ENCODE results near the gene CTCF. TPM values are rescaled to one million over a fixed set of nuclear protein-coding genes. Genes with fewer than 3 reads are reported as not detected.
A peak's percentile ranks its signal among the peaks of the same experiment; 100 is the strongest.

CTCF gene
- total RNA-seq, 3 donors from 2014 or later: 41.1 to 55.5 (median 43.4) TPM

DNA sequence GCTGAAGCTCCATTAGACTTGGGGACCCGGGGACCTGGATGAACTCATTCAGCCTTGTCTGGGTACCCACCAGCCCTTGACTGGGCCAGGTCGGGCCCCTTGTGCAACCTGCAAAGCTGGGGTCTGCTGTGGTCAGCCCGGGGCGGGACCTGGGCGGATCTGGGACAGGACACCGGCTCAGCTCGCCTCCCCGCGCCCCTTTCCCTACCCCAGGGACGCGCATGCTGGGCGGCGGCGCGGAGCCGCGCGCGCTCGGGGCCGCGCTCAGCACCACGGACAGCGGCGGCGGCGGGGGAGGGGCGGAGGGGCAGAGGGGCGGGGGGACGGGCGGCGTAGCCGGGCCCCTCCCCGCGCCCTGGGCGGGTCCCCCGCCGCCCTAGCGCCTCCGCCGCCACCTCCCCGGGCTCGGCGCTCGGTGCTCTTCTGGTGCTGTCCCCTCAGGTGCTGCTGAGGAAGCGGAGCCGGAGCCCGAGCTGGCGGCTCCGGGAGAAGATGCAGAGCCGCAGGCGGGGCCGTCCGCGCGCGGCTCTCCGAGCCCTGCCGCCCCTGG is 90.3 kb downstream of the CTCF start:
- DNase-seq: peak in 1 of 3 donors; percentile 66
- Histone ChIP-seq H3K36me3 (ENCODE audit: low read depth) (no peaks in the 10 kb centered on the region), H3K4me3 (no peak overlapping the region), H3K9me3 (no peaks in the 10 kb centered on the region), H3K4me1 (ENCODE audit: low read depth) (peaks cover 6% of the 10 kb centered on the region)
- TF ChIP-seq, protein P1, sequence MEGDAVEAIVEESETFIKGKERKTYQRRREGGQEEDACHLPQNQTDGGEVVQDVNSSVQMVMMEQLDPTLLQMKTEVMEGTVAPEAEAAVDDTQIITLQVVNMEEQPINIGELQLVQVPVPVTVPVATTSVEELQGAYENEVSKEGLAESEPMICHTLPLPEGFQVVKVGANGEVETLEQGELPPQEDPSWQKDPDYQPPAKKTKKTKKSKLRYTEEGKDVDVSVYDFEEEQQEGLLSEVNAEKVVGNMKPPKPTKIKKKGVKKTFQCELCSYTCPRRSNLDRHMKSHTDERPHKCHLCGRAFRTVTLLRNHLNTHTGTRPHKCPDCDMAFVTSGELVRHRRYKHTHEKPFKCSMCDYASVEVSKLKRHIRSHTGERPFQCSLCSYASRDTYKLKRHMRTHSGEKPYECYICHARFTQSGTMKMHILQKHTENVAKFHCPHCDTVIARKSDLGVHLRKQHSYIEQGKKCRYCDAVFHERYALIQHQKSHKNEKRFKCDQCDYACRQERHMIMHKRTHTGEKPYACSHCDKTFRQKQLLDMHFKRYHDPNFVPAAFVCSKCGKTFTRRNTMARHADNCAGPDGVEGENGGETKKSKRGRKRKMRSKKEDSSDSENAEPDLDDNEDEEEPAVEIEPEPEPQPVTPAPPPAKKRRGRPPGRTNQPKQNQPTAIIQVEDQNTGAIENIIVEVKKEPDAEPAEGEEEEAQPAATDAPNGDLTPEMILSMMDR (IDR thresholded peaks at IDR 0.05): no peak
- intact Hi-C loops (cut with DNase I, micrococcal nuclease): no loop called here
- ATAC-seq: peak; percentile 76

GRCh38 chr16:67653128-67653788 is 90.9 kb downstream of the CTCF start:
- intact Hi-C loops (cut with DNase I, micrococcal nuclease): no loop called here
- ATAC-seq (peak; percentile 6), DNase-seq (no peak)
- no peak overlapping the region for H3K4me3 ChIP-seq
- no peaks in the 10 kb centered on the region for H3K36me3 ChIP-seq (ENCODE audit: low read depth)
- peaks cover 6% of the 10 kb centered on the region for H3K4me1 ChIP-seq (ENCODE audit: low read depth)
- TF ChIP-seq, protein P1 (IDR thresholded peaks at IDR 0.05): no peak
- no peaks in the 10 kb centered on the region for H3K9me3 ChIP-seq

- Histone ChIP-seq H3K4me3 (no peak overlapping the region), H3K36me3 (ENCODE audit: low read depth) (no peaks in the 10 kb centered on the region), H3K9me3 (no peaks in the 10 kb centered on the region), H3K4me1 (ENCODE audit: low read depth) (peaks cover 6% of the 10 kb centered on the region)
- no peak for DNase-seq
- intact Hi-C loops (cut with DNase I, micrococcal nuclease): no loop called here
- TF ChIP-seq, protein P1 (IDR thresholded peaks at IDR 0.05): no peak
- ATAC-seq: no peak
Observed at GRCh38 chr16:67653789-67654402, 91.6 kb downstream of the CTCF start.

- Histone ChIP-seq H3K36me3 (ENCODE audit: low read depth) (no peaks in the 10 kb centered on the region), H3K4me1 (ENCODE audit: low read depth) (peaks cover 11% of the 10 kb centered on the region), H3K4me3 (no peak overlapping the region), H3K9me3 (no peaks in the 10 kb centered on the region)
- TF ChIP-seq, protein P1 (IDR thresholded peaks at IDR 0.05): no peak
- intact Hi-C loops (cut with DNase I, micrococcal nuclease): no loop called here
- no peak for ATAC-seq
- no peak for DNase-seq
Observed at GRCh38 chr16:67654403-67654911, 92.1 kb downstream of the CTCF start.

DNA sequence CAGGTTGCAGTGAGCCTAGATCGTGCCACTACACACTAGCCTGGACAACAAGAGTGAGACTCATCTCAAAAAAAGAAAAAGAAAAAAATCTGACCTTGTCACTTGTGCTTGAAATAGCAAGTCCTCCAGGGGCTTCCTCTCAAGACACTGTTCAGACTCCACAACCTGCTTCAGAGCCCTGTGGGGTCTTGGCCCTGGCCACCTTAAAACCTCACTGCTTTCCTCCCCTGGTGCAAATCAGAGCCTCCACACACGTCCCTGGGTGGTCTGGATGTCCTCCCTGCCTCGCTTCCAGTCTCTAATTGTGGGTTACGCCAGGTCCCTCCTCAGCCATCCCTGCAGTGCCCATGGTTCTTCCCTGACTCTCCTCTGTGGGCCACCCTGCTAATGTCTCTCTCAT is 93.0 kb downstream of the CTCF start:
- Histone ChIP-seq H3K4me1 (ENCODE audit: low read depth) (peaks cover 13% of the 10 kb centered on the region), H3K4me3 (no peak overlapping the region), H3K9me3 (no peaks in the 10 kb centered on the region), H3K36me3 (ENCODE audit: low read depth) (no peaks in the 10 kb centered on the region)
- ATAC-seq (no peak), DNase-seq (no peak)
- TF ChIP-seq, protein P1 (IDR thresholded peaks at IDR 0.05): no peak
- intact Hi-C loops (cut with DNase I, micrococcal nuclease): no loop called here

Data from mucosa of descending colon (tissue), 3 donors.